OCI-LY1 (cell line): ENCODE measurements around the gene RFNG.

Source experiments
- H2AFZ ChIP-seq: fragments of 200-600 bp; sonication (generic), shearing (Covaris generic); 2 replicates; pipeline ENCODE4 v1.6.0; 2014; ENCODE audit warnings: antibody characterized with exemption, mild to moderate bottlenecking, low read length
- H3F3A ChIP-seq: fragments of 200-600 bp; sonication (generic), shearing (Covaris generic); 2 replicates; pipeline ENCODE4 v1.6.0; 2014; ENCODE audit warnings: mild to moderate bottlenecking, antibody characterized with exemption, low read length, moderate library complexity; ENCODE audit not compliant: insufficient read depth
- H3K27ac ChIP-seq: fragments of 200-600 bp; sonication (generic); 2 replicates; pipeline ENCODE4 v1.5.1; 2014; ENCODE audit warnings: low read length, mixed run types, mild to moderate bottlenecking, low read depth; ENCODE audit not compliant: poor library complexity, severe bottlenecking
- H3K27me3 ChIP-seq: fragments of 200-600 bp; sonication (generic); 2 replicates; pipeline ENCODE4 v1.6.0; 2014; ENCODE audit warnings: antibody characterized with exemption, mild to moderate bottlenecking, low read length, moderate library complexity; ENCODE audit not compliant: insufficient read depth
- H3K36me3 ChIP-seq: fragments of 200-600 bp; sonication (generic); 2 replicates; pipeline ENCODE4 v1.6.1; 2014; ENCODE audit warnings: mild to moderate bottlenecking, antibody characterized with exemption, low read length, moderate library complexity, mixed read lengths; ENCODE audit not compliant: insufficient read depth
- H3K4me1 ChIP-seq: fragments of 200-600 bp; sonication (generic); 2 replicates; pipeline ENCODE4 v1.5.1; 2014; ENCODE audit warnings: mild to moderate bottlenecking, low read length, moderate library complexity; ENCODE audit not compliant: insufficient read depth, severe bottlenecking
- H3K4me2 ChIP-seq: fragments of 200-600 bp; sonication (generic), shearing (Covaris generic); 2 replicates; pipeline ENCODE4 v1.6.1; 2014; ENCODE audit warnings: low read length
- H3K4me3 ChIP-seq: fragments of 200-600 bp; sonication (generic); 2 replicates; pipeline ENCODE4 v1.5.1; 2014; ENCODE audit warnings: low read length, low read depth, mild to moderate bottlenecking, mixed read lengths; ENCODE audit not compliant: poor library complexity, severe bottlenecking
- H3K79me2 ChIP-seq: fragments of 200-600 bp; shearing (Covaris generic); 2 replicates; pipeline ENCODE4 v1.6.1; 2016; ENCODE audit warnings: mixed run types, low read length, mixed read lengths; ENCODE audit not compliant: insufficient read depth
- H3K9ac ChIP-seq: fragments of 200-600 bp; sonication (generic), shearing (Covaris generic); 2 replicates; pipeline ENCODE4 v1.6.1; 2014; ENCODE audit warnings: mild to moderate bottlenecking, low read length, mixed read lengths
- H3K9me2 ChIP-seq: fragments of 200-600 bp; sonication (generic), shearing (Covaris generic); 2 replicates; pipeline ENCODE4 v1.6.1; 2014; ENCODE audit warnings: low read depth, mild to moderate bottlenecking, low read length, mixed read lengths
- H3K9me3 ChIP-seq: fragments of 200-600 bp; shearing (Covaris generic); 2 replicates; pipeline ENCODE4 v1.6.1; 2014; ENCODE audit warnings: low read length, mixed read lengths
- H4K20me1 ChIP-seq: fragments of 200-600 bp; sonication (generic), shearing (Covaris generic); 2 replicates; pipeline ENCODE4 v1.6.0; 2016; ENCODE audit warnings: mild to moderate bottlenecking, low read length; ENCODE audit not compliant: insufficient read depth
- CTCF ChIP-seq: fragments of 200-600 bp; sonication (generic), shearing (Covaris generic); IDR thresholded peaks from 2 replicates; pipeline ENCODE4 v1.5.1; 2017; ENCODE audit warnings: mild to moderate bottlenecking, antibody characterized with exemption, low read length, moderate library complexity, mixed read lengths
- EZH2 ChIP-seq: fragments of 200-600 bp; sonication (generic), shearing (Covaris generic); IDR thresholded peaks from 2 replicates; pipeline ENCODE4 v1.8.0; 2017; ENCODE audit warnings: borderline replicate concordance, mixed run types, mild to moderate bottlenecking, antibody characterized with exemption, low read length, moderate library complexity, mixed read lengths

RFNG gene

GRCh38 chr17:82097184-82097918 is 45.7 kb upstream of the RFNG start:
- H4K20me1 ChIP-seq: no peaks in the 10 kb centered on the region
- peak overlapping the region; percentile 73 for H3K4me2 ChIP-seq
- no peak for TF ChIP-seq CTCF
- TF ChIP-seq EZH2: no peak
- peaks cover 19% of the 10 kb centered on the region for H3K79me2 ChIP-seq
- H3K9me3 ChIP-seq: no peaks in the 10 kb centered on the region
- peaks cover 49% of the 10 kb centered on the region for H3K4me1 ChIP-seq
- peaks cover 39% of the 10 kb centered on the region for H3K36me3 ChIP-seq
- peak overlapping the region; percentile 100 for H3K9ac ChIP-seq
- peak overlapping the region; percentile 53 for H3K27ac ChIP-seq
- no peak overlapping the region for H2AFZ ChIP-seq
- peak overlapping the region; percentile 97 for H3K4me3 ChIP-seq
- H3K9me2 ChIP-seq: no peaks in the 10 kb centered on the region
- no peaks in the 10 kb centered on the region for H3K27me3 ChIP-seq
- H3F3A ChIP-seq: no peaks in the 10 kb centered on the region

- H3K9me2 ChIP-seq: no peaks in the 10 kb centered on the region
- H3F3A ChIP-seq: no peaks in the 10 kb centered on the region
- peak overlapping the region; percentile 9 for H3K27ac ChIP-seq
- peak overlapping the region; percentile 97 for H3K4me3 ChIP-seq
- H4K20me1 ChIP-seq: no peaks in the 10 kb centered on the region
- H3K36me3 ChIP-seq: peaks cover 45% of the 10 kb centered on the region
- H3K79me2 ChIP-seq: peaks cover 19% of the 10 kb centered on the region
- H3K4me1 ChIP-seq: peaks cover 43% of the 10 kb centered on the region
- H3K9me3 ChIP-seq: no peaks in the 10 kb centered on the region
- H3K27me3 ChIP-seq: no peaks in the 10 kb centered on the region
- TF ChIP-seq CTCF (no peak), EZH2 (no peak)
- peak overlapping the region; percentile 100 for H3K9ac ChIP-seq
- no peak overlapping the region for H2AFZ ChIP-seq
- H3K4me2 ChIP-seq: peak overlapping the region; percentile 73
These were observed 45.1 kb upstream of the RFNG start for GRCh38 chr17:82096709-82097183.

GRCh38 chr17:82095777-82096708 is 44.4 kb upstream of the RFNG start:
- Histone ChIP-seq H3K79me2 (peaks cover 19% of the 10 kb centered on the region), H3K9me2 (no peaks in the 10 kb centered on the region), H3K9me3 (no peaks in the 10 kb centered on the region), H3K4me3 (peak overlapping the region; percentile 97), H4K20me1 (no peaks in the 10 kb centered on the region), H2AFZ (no peak overlapping the region), H3F3A (no peaks in the 10 kb centered on the region), H3K27me3 (no peaks in the 10 kb centered on the region), H3K9ac (peak overlapping the region; percentile 100; the same call in 1 of the 2 replicates), H3K4me2 (peak overlapping the region; percentile 73), H3K27ac (no peak overlapping the region), H3K4me1 (peaks cover 36% of the 10 kb centered on the region), H3K36me3 (peaks cover 52% of the 10 kb centered on the region)
- TF ChIP-seq EZH2 (no peak), CTCF (no peak)
